Endodermal cell (in vitro differentiated cells): ENCODE measurements around the gene DPP6. TPM values are rescaled to one million over a fixed set of nuclear protein-coding genes. Genes with fewer than 3 reads are reported as not detected.

Source experiments
- DNase-seq: peaks from one replicate; pipeline ENCODE4 v3.0.0-alpha.2; 2017
- H3K27ac ChIP-seq: 2 replicates; pipeline ENCODE4 v1.5.1; 2013; ENCODE audit warnings: mild to moderate bottlenecking, low read depth, low read length, moderate library complexity
- H3K27me3 ChIP-seq: 2 replicates; pipeline ENCODE4 v1.6.1; 2013; ENCODE audit warnings: mild to moderate bottlenecking, low read length, moderate library complexity; ENCODE audit not compliant: insufficient read depth, control insufficient read depth, poor library complexity, severe bottlenecking
- H3K36me3 ChIP-seq: 2 replicates; pipeline ENCODE4 v1.7.0; 2013; ENCODE audit warnings: mild to moderate bottlenecking, low read length, moderate library complexity; ENCODE audit not compliant: control insufficient read depth, insufficient read depth
- H3K4me1 ChIP-seq: one replicate; pipeline ENCODE4 v1.7.0; 2013; ENCODE audit warnings: low read length; ENCODE audit not compliant: control insufficient read depth, insufficient read depth
- H3K4me3 ChIP-seq: 2 replicates; pipeline ENCODE4 v1.5.1; 2013; ENCODE audit warnings: mild to moderate bottlenecking, low read length, moderate library complexity
- H3K9ac ChIP-seq: 2 replicates; pipeline ENCODE4 v1.6.1; 2013; ENCODE audit warnings: mild to moderate bottlenecking, low read length, moderate library complexity; ENCODE audit not compliant: poor library complexity, severe bottlenecking; ENCODE audit errors: extremely low read depth
- H3K9me3 ChIP-seq: 2 replicates; pipeline ENCODE4 v1.6.1; 2013; ENCODE audit warnings: mild to moderate bottlenecking, low read length, moderate library complexity; ENCODE audit not compliant: control insufficient read depth
- H3K27ac Mint-ChIP-seq: 2 replicates; pipeline ENCODE4 v1.8.0; 2020; ENCODE audit warnings: mixed read lengths
- H3K27me3 Mint-ChIP-seq: 2 replicates; pipeline ENCODE4 v1.8.0; 2021; ENCODE audit warnings: mild to moderate bottlenecking, mixed read lengths; ENCODE audit not compliant: insufficient read depth
- H3K36me3 Mint-ChIP-seq: 2 replicates; pipeline ENCODE4 v1.8.0; 2020; ENCODE audit warnings: low read depth, mixed read lengths
- H3K4me1 Mint-ChIP-seq: 2 replicates; pipeline ENCODE4 v1.8.0; 2020; ENCODE audit warnings: mixed read lengths
- H3K4me3 Mint-ChIP-seq: 2 replicates; pipeline ENCODE4 v1.8.0; 2020; ENCODE audit warnings: mild to moderate bottlenecking, moderate library complexity, mixed read lengths
- H3K9me3 Mint-ChIP-seq: 2 replicates; pipeline ENCODE4 v1.8.0; 2020; ENCODE audit warnings: mild to moderate bottlenecking, mixed read lengths
- CTCF ChIP-seq: fragments of 200-600 bp; sonication (generic); conservative IDR thresholded peaks from 2 replicates; pipeline ENCODE4 v1.5.0; 2021; ENCODE audit warnings: antibody characterized with exemption, mild to moderate bottlenecking
- WGBS, 2 experiments: methylation state at CpG; one replicate each; pipeline versions ENCODE4 v1.1.5 to v1.1.7; 2013; ENCODE audit warnings: missing lambda C conversion rate in 2 of 2, mixed read lengths in 1 of 2; ENCODE audit not compliant: insufficient coverage in 1 of 2, insufficient read length in 1 of 2; 5-methylcytosine and 5-hydroxymethylcytosine counted together
- total RNA-seq, 2 donors: library from RNA; stranded (reverse); fragmentation: NEBNext Ultra II Directional in 1 of 2; extraction: Animal tissue kit (Norgen Biotek cat#: 25700) in 1 of 2; gene quantifications; 2 replicates in 1 of 2; 3 replicates in 1 of 2; pipeline ENCODE4 v1.2.1, GENCODE V29; 2021

DPP6 gene
- total RNA-seq, 2 donors from 2014 or later = 1.7 to 3.0 TPM

DNA sequence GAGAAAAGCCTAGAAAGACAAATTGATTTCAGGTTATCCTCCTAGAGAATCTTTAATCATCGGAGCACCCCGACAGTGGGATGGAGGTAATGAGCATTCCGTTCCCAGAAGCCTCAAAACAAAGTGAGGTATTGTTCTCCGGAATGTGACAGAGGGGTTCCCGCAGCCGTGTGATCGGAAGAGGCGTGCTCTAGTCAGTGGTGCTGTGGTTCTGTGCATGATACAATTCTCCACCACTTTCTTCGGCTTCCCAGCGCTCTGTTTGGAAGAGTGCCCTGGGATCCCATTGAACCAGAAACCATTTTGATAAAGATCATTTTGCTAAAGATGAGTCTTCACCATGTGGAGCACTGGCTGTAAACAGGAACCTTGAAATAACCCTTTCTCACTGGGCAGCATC is 516.1 kb downstream of the DPP6 start:
- no peaks in the 10 kb centered on the region for H3K27me3 ChIP-seq
- no peaks in the 10 kb centered on the region for H3K36me3 Mint-ChIP-seq
- H3K4me1 ChIP-seq = no peaks in the 10 kb centered on the region
- no peaks in the 10 kb centered on the region for H3K4me1 Mint-ChIP-seq
- no peak for DNase-seq
- no peak overlapping the region for H3K4me3 Mint-ChIP-seq
- peaks cover 3% of the 10 kb centered on the region for H3K9me3 Mint-ChIP-seq
- no peaks in the 10 kb centered on the region for H3K9me3 ChIP-seq
- no peaks in the 10 kb centered on the region for H3K36me3 ChIP-seq
- H3K27ac ChIP-seq = no peak overlapping the region
- no peak overlapping the region for H3K27ac Mint-ChIP-seq
- no peak overlapping the region for H3K4me3 ChIP-seq
- no peak overlapping the region for H3K9ac ChIP-seq
- H3K27me3 Mint-ChIP-seq = peaks cover 2% of the 10 kb centered on the region
- no peak for TF ChIP-seq CTCF
- 75 to 87% methylated on average over 8 to 10 of the region's 10 CpGs for WGBS, 2 experiments

- WGBS, 2 experiments = 84% methylated on average over 2 of the region's 2 CpGs; no CpG with 5 or more reads in 1 of the 2 experiments
- H3K9me3 ChIP-seq = peaks cover 11% of the 10 kb centered on the region
- no peak overlapping the region for H3K27ac Mint-ChIP-seq
- no peaks in the 10 kb centered on the region for H3K36me3 ChIP-seq
- no peak overlapping the region for H3K4me3 ChIP-seq
- no peaks in the 10 kb centered on the region for H3K36me3 Mint-ChIP-seq
- no peaks in the 10 kb centered on the region for H3K27me3 ChIP-seq
- TF ChIP-seq CTCF = no peak
- no peaks in the 10 kb centered on the region for H3K4me1 ChIP-seq
- H3K9ac ChIP-seq = no peak overlapping the region
- no peak overlapping the region for H3K4me3 Mint-ChIP-seq
- DNase-seq = no peak
- H3K9me3 Mint-ChIP-seq = peaks cover 3% of the 10 kb centered on the region
- H3K27ac ChIP-seq = no peak overlapping the region
- no peaks in the 10 kb centered on the region for H3K4me1 Mint-ChIP-seq
- peaks cover 2% of the 10 kb centered on the region for H3K27me3 Mint-ChIP-seq
These were observed 517.7 kb downstream of the DPP6 start for GRCh38 chr7:154569916-154570315.

- Mint-ChIP-seq H3K9me3 (peaks cover 3% of the 10 kb centered on the region), H3K27ac (no peak overlapping the region), H3K4me3 (no peak overlapping the region), H3K27me3 (peaks cover 2% of the 10 kb centered on the region), H3K36me3 (no peaks in the 10 kb centered on the region), H3K4me1 (no peaks in the 10 kb centered on the region)
- no peak for TF ChIP-seq CTCF
- H3K27me3 ChIP-seq = no peaks in the 10 kb centered on the region
- no peaks in the 10 kb centered on the region for H3K4me1 ChIP-seq
- no peaks in the 10 kb centered on the region for H3K36me3 ChIP-seq
- 80 to 87% methylated on average over 2 to 3 of the region's 3 CpGs for WGBS, 2 experiments
- H3K4me3 ChIP-seq = no peak overlapping the region
- H3K27ac ChIP-seq = no peak overlapping the region
- H3K9me3 ChIP-seq = peaks cover 15% of the 10 kb centered on the region
- no peak overlapping the region for H3K9ac ChIP-seq
- DNase-seq = no peak
These were observed 519.6 kb downstream of the DPP6 start for GRCh38 chr7:154571772-154572171.
